ENCODE results near the gene VAV1. TPM values are rescaled to one million over a fixed set of nuclear protein-coding genes. Genes with fewer than 3 reads are reported as not detected.

The VAV1 gene
- total and polyA plus RNA-seq, 2 of the 13 experiments (the other 11 are each of a cell fraction or from before 2014, with no cell fraction given), result not detected

- TF ChIP-seq PLRG1 (conservative IDR thresholded peaks at IDR 0.05) (no peak), SOX6 (IDR thresholded peaks at IDR 0.05) (no peak), SOX6 (CRISPR knock-in tag; IDR thresholded peaks at IDR 0.05) (peak; percentile 83), HOXA5 (CRISPR knock-in tag; IDR thresholded peaks at IDR 0.05) (0 out of 2 replicates have a peak, but pooled peaks have one; percentile 38), TRIM24 (CRISPR knock-in tag; IDR thresholded peaks at IDR 0.05) (no peak), SIX1 (CRISPR knock-in tag; IDR thresholded peaks at IDR 0.05; ENCODE audit: borderline replicate concordance) (no peak), BCL6 (CRISPR knock-in tag; IDR thresholded peaks at IDR 0.05) (peak; percentile 90), ZNF333 (CRISPR knock-in tag; IDR thresholded peaks at IDR 0.05; ENCODE audit: borderline replicate concordance) (no peak), GATAD1 (CRISPR knock-in tag; IDR thresholded peaks at IDR 0.05) (peak; percentile 21; the same call in 1 of the 2 replicates), RBM39 (IDR thresholded peaks at IDR 0.05; ENCODE audit: low read depth, low read length, poor library complexity, severe bottlenecking) (no peak), ARID4A (CRISPR knock-in tag; IDR thresholded peaks at IDR 0.05; ENCODE audit: borderline replicate concordance) (peak; percentile 39; the same call in 1 of the 2 replicates), ZNF350 (CRISPR knock-in tag; IDR thresholded peaks at IDR 0.05; ENCODE audit: borderline replicate concordance, low read depth) (no peak; the same call in 1 of the 2 replicates), ZNF317 (CRISPR knock-in tag; IDR thresholded peaks at IDR 0.05) (peak; percentile 42; the same call in 1 of the 2 replicates), ZNF557 (CRISPR knock-in tag; IDR thresholded peaks at IDR 0.05) (no peak), ZNF563 (CRISPR knock-in tag; IDR thresholded peaks at IDR 0.05) (0 out of 2 replicates have a peak, but pooled peaks have one; percentile 20), ZNF574 (CRISPR knock-in tag; IDR thresholded peaks at IDR 0.05) (peak; percentile 36), SPEN (CRISPR knock-in tag; IDR thresholded peaks at IDR 0.05; ENCODE audit: low read depth) (no peak), THAP8 (CRISPR knock-in tag; IDR thresholded peaks at IDR 0.05; ENCODE audit: borderline replicate concordance) (no peak), CHCHD3 (CRISPR knock-in tag; IDR thresholded peaks at IDR 0.05) (no peak), ZNF34 (CRISPR knock-in tag; IDR thresholded peaks at IDR 0.05; ENCODE audit: borderline replicate concordance) (no peak), RFX5 (IDR thresholded peaks at IDR 0.05; ENCODE audit: low read depth, low read length) (peak; percentile 94)
Measured at GRCh38 chr19:6725513-6726231, 46.8 kb upstream of the VAV1 start (continued).
